SK-N-SH (cell line): ENCODE results near the gene ARPC4. TPM values are rescaled to one million over a fixed set of nuclear protein-coding genes. Genes with fewer than 3 reads are reported as not detected.

Source experiments
- CTCF ChIA-PET: fragments of 300-600, 350-600 bp; formaldehyde crosslinking; extraction: SDS; loops from one replicate; lab custom pipeline; 2021; lab: Yijun Ruan, JAX
- POLR2A ChIA-PET: fragments of 350-600 bp; sonication (Branson Sonifier 250); formaldehyde crosslinking; extraction: SDS; loops from one replicate; lab custom pipeline; 2020; ENCODE audit warnings: antibody characterized with exemption, inconsistent platforms; lab: Yijun Ruan, JAX
- DNase-seq: peaks from one replicate; pipeline ENCODE4 v3.0.0; 2012
- H2AFZ ChIP-seq: fragments of 200-600 bp; sonication (generic); 2 replicates; pipeline ENCODE4 v1.8.1; 2016; ENCODE audit warnings: antibody characterized with exemption, mild to moderate bottlenecking, low read depth
- H3F3A ChIP-seq: fragments of 200-600 bp; sonication (generic); replicated peaks from 2 replicates; pipeline ENCODE3; 2016; ENCODE audit warnings: antibody characterized with exemption, mild to moderate bottlenecking; ENCODE audit not compliant: insufficient read depth
- H3K27ac ChIP-seq, 2 experiments: fragments of 200-500 bp in 1 of 2; fragments of 200-600 bp in 1 of 2; sonication (Bioruptor generic) in 1 of 2; sonication (generic), shearing (Covaris generic) in 1 of 2; 2 replicates each; pipeline versions ENCODE4 v1.5.1 to v1.6.1; 2014 to 2016; ENCODE audit warnings: low read depth in 2 of 2, inconsistent platforms in 1 of 2, low read length in 1 of 2, mild to moderate bottlenecking in 1 of 2, mixed read lengths in 1 of 2
- H3K27me3 ChIP-seq: fragments of 200-600 bp; sonication (generic), shearing (Covaris generic); 2 replicates; pipeline ENCODE4 v1.6.1; 2016; ENCODE audit warnings: mixed run types; ENCODE audit not compliant: insufficient read depth
- H3K36me3 ChIP-seq, 2 experiments: fragments of 200-500 bp in 1 of 2; fragments of 200-600 bp in 1 of 2; sonication (Bioruptor generic) in 1 of 2; sonication (generic) in 1 of 2; replicated peaks in 1 of 2; 2 replicates each; pipeline versions ENCODE3 to v1.5.1; 2014 to 2016; ENCODE audit warnings: low read length in 1 of 2, mild to moderate bottlenecking in 1 of 2; ENCODE audit not compliant: insufficient read depth in 2 of 2, control insufficient read depth in 1 of 2
- H3K4me1 ChIP-seq, 2 experiments: fragments of 200-500 bp in 1 of 2; fragments of 200-600 bp in 1 of 2; sonication (Bioruptor generic) in 1 of 2; sonication (generic), shearing (Covaris generic) in 1 of 2; 2 replicates each; pipeline versions ENCODE4 v1.5.1 to v1.6.1; 2014 to 2016; ENCODE audit warnings: low read depth in 1 of 2, low read length in 1 of 2, mixed run types in 1 of 2; ENCODE audit not compliant: insufficient read depth in 2 of 2, control insufficient read depth in 1 of 2
- H3K4me2 ChIP-seq: fragments of 200-600 bp; sonication (generic), shearing (Covaris generic); 2 replicates; pipeline ENCODE4 v1.6.1; 2017; ENCODE audit warnings: mixed run types
- H3K4me3 ChIP-seq, 2 experiments: fragments of 200-500 bp in 1 of 2; fragments of 200-600 bp in 1 of 2; sonication (Bioruptor generic) in 1 of 2; sonication (generic), shearing (Covaris generic) in 1 of 2; 2 replicates each; pipeline versions ENCODE4 v1.5.1 to v1.8.1; 2014 to 2016; ENCODE audit warnings: low read depth in 2 of 2, inconsistent platforms in 1 of 2, low read length in 1 of 2, mild to moderate bottlenecking in 1 of 2, mixed read lengths in 1 of 2, moderate library complexity in 1 of 2
- H3K79me2 ChIP-seq: fragments of 200-600 bp; sonication (generic); 2 replicates; pipeline ENCODE4 v1.8.1; 2017; ENCODE audit warnings: mild to moderate bottlenecking; ENCODE audit not compliant: insufficient read depth
- H3K9ac ChIP-seq: fragments of 200-600 bp; sonication (generic); 2 replicates; pipeline ENCODE4 v1.6.1; 2017; ENCODE audit warnings: mixed run types
- H3K9me2 ChIP-seq: fragments of 200-600 bp; sonication (generic); 2 replicates; pipeline ENCODE4 v1.6.1; 2017; ENCODE audit warnings: mixed run types
- H3K9me3 ChIP-seq: fragments of 200-600 bp; sonication (generic); 2 replicates; pipeline ENCODE4 v1.6.1; 2017; ENCODE audit warnings: mixed run types, mild to moderate bottlenecking, moderate library complexity
- H4K20me1 ChIP-seq: fragments of 200-600 bp; sonication (generic); 2 replicates; pipeline ENCODE4 v1.6.1; 2017; ENCODE audit warnings: mild to moderate bottlenecking, mixed run types; ENCODE audit not compliant: insufficient read depth
- EP300 ChIP-seq, 2 experiments: IDR thresholded peaks; 2 replicates each; pipeline versions ENCODE4 v1.4.0 to v1.6.1; 2012; ENCODE audit warnings: borderline replicate concordance in 1 of 2, low read depth in 1 of 2, low read length in 1 of 2
- FOSL2 ChIP-seq: IDR thresholded peaks from 2 replicates; pipeline ENCODE4 v1.4.0; 2012; ENCODE audit warnings: low read depth, mild to moderate bottlenecking, moderate library complexity, borderline replicate concordance
- JUND ChIP-seq: IDR thresholded peaks from 2 replicates; pipeline ENCODE4 v1.4.0; 2012
- MXI1 ChIP-seq: IDR thresholded peaks from 2 replicates; pipeline ENCODE4 v1.6.1; 2012; ENCODE audit warnings: mild to moderate bottlenecking, low read depth, low read length, improper control_type of control experiment
- RCOR1 ChIP-seq: fragments of 150-350 bp; IDR thresholded peaks from 2 replicates; pipeline ENCODE4 v1.6.1; 2017; ENCODE audit warnings: antibody characterized with exemption, low read length
- RXRA ChIP-seq: IDR thresholded peaks from 2 replicates; pipeline ENCODE4 v1.4.0; 2012; ENCODE audit warnings: low read depth, mild to moderate bottlenecking, borderline replicate concordance
- SMC3 ChIP-seq: IDR thresholded peaks from 2 replicates; pipeline ENCODE4 v1.6.1; 2012; ENCODE audit warnings: low read depth, low read length, improper control_type of control experiment
- TCF12 ChIP-seq: IDR thresholded peaks from 2 replicates; pipeline ENCODE4 v1.4.0; 2012
- WGBS: methylation state at CpG from one replicate; pipeline ENCODE4 v1.1.6; 2017; ENCODE audit warnings: low lambda C conversion rate; 5-methylcytosine and 5-hydroxymethylcytosine counted together
- polyA plus RNA-seq, 3 experiments: library from polyadenylated mRNA; depleted of rRNA; stranded (reverse); fragments of >200 nt; gene quantifications; 2 replicates each; pipeline ENCODE4 v1.2.3, GENCODE V29; 2012
- TF ChIP-seq, protein P1 (sequence below): fragments of 150-350 bp; IDR thresholded peaks from 2 replicates; pipeline ENCODE4 v1.6.1; 2016; ENCODE audit warnings: mild to moderate bottlenecking, low read depth, low read length
- TF ChIP-seq, protein P2 (sequence below): IDR thresholded peaks from 2 replicates; pipeline ENCODE4 v1.6.1; 2012; ENCODE audit warnings: mild to moderate bottlenecking, low read depth, low read length, moderate library complexity

Gene ARPC4
- polyA plus RNA-seq, 1 of the 3 experiments (the other 2 are of a cell fraction): 233 TPM

DNA sequence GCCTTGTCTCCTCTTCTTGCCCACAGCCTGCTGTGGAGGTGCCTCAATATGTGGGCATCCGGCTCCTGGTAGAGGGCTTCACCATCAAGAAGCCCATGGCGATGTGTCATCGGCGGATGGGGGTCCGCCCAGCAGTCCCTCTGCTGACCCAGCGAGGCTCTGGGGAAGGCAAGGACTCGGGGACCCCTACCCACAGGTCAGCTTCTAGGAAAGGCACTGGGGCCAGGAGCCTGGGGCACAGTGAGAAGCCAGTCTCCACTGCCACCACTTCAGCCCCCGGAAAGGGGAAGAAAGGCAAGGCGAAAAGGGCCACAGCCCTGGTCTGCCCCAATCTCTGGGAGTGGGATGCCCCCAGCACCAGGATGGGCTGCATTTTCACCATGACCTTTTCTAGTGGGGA is 40.2 kb downstream of the ARPC4 start:
- Histone ChIP-seq H3K4me2 (no peak overlapping the region), H4K20me1 (no peaks in the 10 kb centered on the region), H3K27ac (no peak overlapping the region), H3K4me3 (no peak overlapping the region), H3K36me3 (peaks cover 11 to 22% of the 10 kb centered on the region in 2 experiments), H3K9me3 (no peaks in the 10 kb centered on the region), H3K9me2 (no peaks in the 10 kb centered on the region), H3F3A (no peaks in the 10 kb centered on the region), H2AFZ (no peak overlapping the region), H3K27me3 (no peaks in the 10 kb centered on the region), H3K4me1 (no peaks in the 10 kb centered on the region), H3K9ac (no peak overlapping the region), H3K79me2 (no peaks in the 10 kb centered on the region)
- ChIA-PET CTCF (no interaction called here), POLR2A (no interaction called here)
- no peak for DNase-seq
- TF ChIP-seq EP300 (IDR thresholded peaks at IDR 0.05; ENCODE audit: borderline replicate concordance in 1 of 2, low read depth in 1 of 2, low read length in 1 of 2): no peak
- TF ChIP-seq TCF12: no peak
- no peak for TF ChIP-seq SMC3
- 100% methylated on average over 1 of the region's 9 CpGs for WGBS

DNA sequence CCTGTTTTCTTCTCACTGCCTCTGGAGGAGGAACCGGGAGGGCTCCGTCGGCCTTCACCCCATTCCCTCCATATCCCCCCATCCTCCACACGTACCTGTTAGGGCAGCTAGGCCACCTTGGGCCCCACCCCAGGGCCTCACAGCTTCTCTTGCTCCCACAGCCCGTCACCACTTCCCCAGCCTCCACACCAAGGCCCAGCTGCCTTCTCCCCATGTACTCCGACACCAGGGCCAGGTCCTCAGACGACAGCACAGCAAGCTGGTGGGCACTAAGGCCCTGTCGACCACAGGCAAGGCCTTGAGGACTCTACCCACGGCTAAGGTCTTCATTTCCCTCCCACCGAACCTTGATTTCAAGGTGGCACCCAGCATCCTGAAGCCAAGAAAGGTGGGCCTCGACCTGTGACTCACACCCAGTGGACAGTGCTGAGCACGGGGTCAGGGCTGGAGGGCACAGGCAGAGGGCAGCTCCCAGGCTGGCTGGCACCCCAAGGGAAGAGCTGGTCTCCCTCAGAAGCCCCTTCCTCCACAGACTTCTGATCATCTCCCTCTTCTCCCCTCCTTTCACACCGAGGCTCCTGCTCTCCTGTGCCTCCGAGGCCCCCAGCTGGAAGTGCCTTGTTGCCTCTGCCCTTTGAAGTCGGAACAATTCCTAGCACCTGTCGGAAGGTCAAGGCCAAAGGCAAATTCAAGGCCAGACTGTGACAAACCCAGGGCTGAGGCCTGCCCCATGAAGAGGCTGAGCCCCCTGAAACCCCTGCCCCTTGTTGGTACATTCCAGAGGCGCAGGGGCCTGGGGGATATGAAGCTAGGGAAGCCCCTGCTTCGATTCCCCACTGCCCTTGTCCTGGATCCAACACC is 41.9 kb downstream of the ARPC4 start:
- CTCF ChIA-PET: interaction anchor here (0.8 to 1.8 kb wide), 2 partner anchors 8 to 14 kb away, joined by 3 to 4 read pairs; no protein-coding TSS in a partner anchor
- no peaks in the 10 kb centered on the region for H3K27me3 ChIP-seq
- no peak overlapping the region for H3K4me3 ChIP-seq
- no peaks in the 10 kb centered on the region for H3K79me2 ChIP-seq
- H3K9ac ChIP-seq: no peak overlapping the region
- no peaks in the 10 kb centered on the region for H3K9me3 ChIP-seq
- H2AFZ ChIP-seq: no peak overlapping the region
- H3K9me2 ChIP-seq: no peaks in the 10 kb centered on the region
- 89% methylated on average over 15 of the region's 18 CpGs for WGBS
- no peak overlapping the region for H3K27ac ChIP-seq
- DNase-seq: no peak
- TF ChIP-seq JUND: no peak
- TF ChIP-seq RXRA: no peak
- no peak for TF ChIP-seq MXI1
- TF ChIP-seq SMC3: no peak
- TF ChIP-seq, protein P1, sequence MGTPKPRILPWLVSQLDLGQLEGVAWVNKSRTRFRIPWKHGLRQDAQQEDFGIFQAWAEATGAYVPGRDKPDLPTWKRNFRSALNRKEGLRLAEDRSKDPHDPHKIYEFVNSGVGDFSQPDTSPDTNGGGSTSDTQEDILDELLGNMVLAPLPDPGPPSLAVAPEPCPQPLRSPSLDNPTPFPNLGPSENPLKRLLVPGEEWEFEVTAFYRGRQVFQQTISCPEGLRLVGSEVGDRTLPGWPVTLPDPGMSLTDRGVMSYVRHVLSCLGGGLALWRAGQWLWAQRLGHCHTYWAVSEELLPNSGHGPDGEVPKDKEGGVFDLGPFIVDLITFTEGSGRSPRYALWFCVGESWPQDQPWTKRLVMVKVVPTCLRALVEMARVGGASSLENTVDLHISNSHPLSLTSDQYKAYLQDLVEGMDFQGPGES: no peak
- TF ChIP-seq RCOR1: no peak
- no peak for TF ChIP-seq FOSL2
- TF ChIP-seq EP300 (IDR thresholded peaks at IDR 0.05; ENCODE audit: borderline replicate concordance in 1 of 2, low read depth in 1 of 2, low read length in 1 of 2): no peak
- TF ChIP-seq, protein P2, sequence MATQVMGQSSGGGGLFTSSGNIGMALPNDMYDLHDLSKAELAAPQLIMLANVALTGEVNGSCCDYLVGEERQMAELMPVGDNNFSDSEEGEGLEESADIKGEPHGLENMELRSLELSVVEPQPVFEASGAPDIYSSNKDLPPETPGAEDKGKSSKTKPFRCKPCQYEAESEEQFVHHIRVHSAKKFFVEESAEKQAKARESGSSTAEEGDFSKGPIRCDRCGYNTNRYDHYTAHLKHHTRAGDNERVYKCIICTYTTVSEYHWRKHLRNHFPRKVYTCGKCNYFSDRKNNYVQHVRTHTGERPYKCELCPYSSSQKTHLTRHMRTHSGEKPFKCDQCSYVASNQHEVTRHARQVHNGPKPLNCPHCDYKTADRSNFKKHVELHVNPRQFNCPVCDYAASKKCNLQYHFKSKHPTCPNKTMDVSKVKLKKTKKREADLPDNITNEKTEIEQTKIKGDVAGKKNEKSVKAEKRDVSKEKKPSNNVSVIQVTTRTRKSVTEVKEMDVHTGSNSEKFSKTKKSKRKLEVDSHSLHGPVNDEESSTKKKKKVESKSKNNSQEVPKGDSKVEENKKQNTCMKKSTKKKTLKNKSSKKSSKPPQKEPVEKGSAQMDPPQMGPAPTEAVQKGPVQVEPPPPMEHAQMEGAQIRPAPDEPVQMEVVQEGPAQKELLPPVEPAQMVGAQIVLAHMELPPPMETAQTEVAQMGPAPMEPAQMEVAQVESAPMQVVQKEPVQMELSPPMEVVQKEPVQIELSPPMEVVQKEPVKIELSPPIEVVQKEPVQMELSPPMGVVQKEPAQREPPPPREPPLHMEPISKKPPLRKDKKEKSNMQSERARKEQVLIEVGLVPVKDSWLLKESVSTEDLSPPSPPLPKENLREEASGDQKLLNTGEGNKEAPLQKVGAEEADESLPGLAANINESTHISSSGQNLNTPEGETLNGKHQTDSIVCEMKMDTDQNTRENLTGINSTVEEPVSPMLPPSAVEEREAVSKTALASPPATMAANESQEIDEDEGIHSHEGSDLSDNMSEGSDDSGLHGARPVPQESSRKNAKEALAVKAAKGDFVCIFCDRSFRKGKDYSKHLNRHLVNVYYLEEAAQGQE: no peak
- H4K20me1 ChIP-seq: no peaks in the 10 kb centered on the region
- no peaks in the 10 kb centered on the region for H3F3A ChIP-seq
- peaks cover 11 to 20% of the 10 kb centered on the region in 2 experiments for H3K36me3 ChIP-seq
- no peak overlapping the region for H3K4me2 ChIP-seq
- H3K4me1 ChIP-seq: no peaks in the 10 kb centered on the region
- POLR2A ChIA-PET: no interaction called here
